Transverse colon (tissue), 4 donors: Measurements from ENCODE around the gene CMTM2. TPM values are rescaled to one million over a fixed set of nuclear protein-coding genes. Genes with fewer than 3 reads are reported as not detected.

ENCODE experiments used
- DNase-seq: peaks from one replicate; pipeline ENCODE4 v3.0.0-alpha.2; 2019
- H3K27ac ChIP-seq, 4 donors: fragments of 200-600 bp; sonication (generic); 2 replicates each; pipeline ENCODE4 v1.5.1; 2016 to 2018; ENCODE audit warnings: inconsistent platforms in 4 of 4
- H3K27me3 ChIP-seq: fragments of 200-600 bp; sonication (generic); 2 replicates; pipeline ENCODE4 v1.5.1; 2017; ENCODE audit warnings: inconsistent platforms
- H3K36me3 ChIP-seq, 4 donors: fragments of 200-600 bp; sonication (generic); 2 replicates each; pipeline ENCODE4 v1.5.1; 2017 to 2019; ENCODE audit warnings: inconsistent platforms in 4 of 4
- H3K4me1 ChIP-seq, 4 donors: fragments of 200-600 bp; sonication (generic); 2 replicates each; pipeline ENCODE4 v1.5.1; 2017 to 2020; ENCODE audit warnings: inconsistent platforms in 4 of 4
- H3K4me3 ChIP-seq, 4 donors: fragments of 200-600 bp; sonication (generic); 1 replicate in 1 of 4; 2 replicates in 3 of 4; pipeline versions ENCODE4 v1.5.1 to v1.6.1; 2017 to 2019; ENCODE audit warnings: inconsistent platforms in 4 of 4
- H3K9me3 ChIP-seq, 2 donors: fragments of 200-600 bp; sonication (generic); 2 replicates each; pipeline ENCODE4 v1.5.1; 2017 to 2019; ENCODE audit warnings: inconsistent platforms in 2 of 2
- CTCF ChIP-seq, 5 experiments: fragments of 200-600 bp in 3 of 5; fragments of 450-650 bp in 2 of 5; sonication (generic) in 3 of 5; IDR thresholded peaks; 1 replicate in 2 of 5; 2 replicates in 3 of 5; pipeline ENCODE4 v1.5.1; 2016 to 2017; ENCODE audit warnings: antibody characterized with exemption in 5 of 5, inconsistent platforms in 3 of 5, mild to moderate bottlenecking in 2 of 5, moderate library complexity in 1 of 5
- EP300 ChIP-seq: sonication (generic); formaldehyde crosslinking; IDR thresholded peaks from one replicate; pipeline ENCODE4 v1.6.1; 2017; ENCODE audit warnings: antibody characterized with exemption, low read depth
- POLR2A ChIP-seq: fragments of 450-650 bp; IDR thresholded peaks from one replicate; pipeline ENCODE4 v1.6.1; 2016; ENCODE audit warnings: antibody characterized with exemption, mild to moderate bottlenecking, moderate library complexity
- POLR2AphosphoS5 ChIP-seq, 3 donors: sonication (generic); formaldehyde crosslinking; IDR thresholded peaks; one replicate each; pipeline ENCODE4 v1.6.1; 2016; ENCODE audit warnings: antibody characterized with exemption in 3 of 3
- WGBS, 2 donors: methylation state at CpG; one replicate each; pipeline ENCODE4 v1.1.5; 2018; ENCODE audit warnings: low coverage in 1 of 2; 5-methylcytosine and 5-hydroxymethylcytosine counted together
- in situ Hi-C, 4 donors: fragments of 200-750 bp; cut with MboI; loops; one replicate each; pipeline versions ENCODE4 v1.15.0 to v1.15.1; 2017; ENCODE audit warnings: low sequenced_read_pairs in 3 of 4, low pct_ligation_motif_present in 1 of 4, low pct_unique_long_range_greater_than_20kb in 1 of 4
- intact Hi-C: fragments of 100-400 bp; cut with DNase I; formaldehyde crosslinking; loops from one replicate; pipeline ENCODE4 v1.15.1; 2023; ENCODE audit warnings: low total_unique reads
- total RNA-seq, 4 donors: library from RNA; depleted of rRNA; stranded (reverse); fragments of >200 nt; gene quantifications; one replicate each; pipeline ENCODE4 v1.1.0, GENCODE V29; 2016

Gene CMTM2
- total RNA-seq, 4 donors from 2014 or later, result 0.48 TPM; not detected in 3

DNA sequence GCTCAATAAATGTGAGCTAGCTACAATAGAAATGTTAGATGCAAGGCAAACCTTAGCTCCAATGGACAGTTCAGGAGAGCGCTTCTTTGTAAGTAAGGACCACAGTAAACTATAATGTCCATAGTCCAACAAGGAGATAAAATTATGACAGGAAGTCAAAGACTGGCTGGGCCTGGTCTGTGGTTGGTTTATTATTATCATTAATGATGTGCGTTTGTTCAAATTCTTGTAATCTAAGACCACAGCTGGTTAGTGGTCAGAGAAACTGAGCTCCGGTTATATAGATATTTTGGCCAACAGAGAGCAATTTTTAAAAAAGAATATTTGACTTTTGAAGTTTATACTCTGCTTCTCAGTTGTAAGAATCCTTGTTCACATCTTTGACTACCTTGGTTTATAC lies 4.7 kb upstream of the CMTM2 start:
- no peak for DNase-seq

DNA sequence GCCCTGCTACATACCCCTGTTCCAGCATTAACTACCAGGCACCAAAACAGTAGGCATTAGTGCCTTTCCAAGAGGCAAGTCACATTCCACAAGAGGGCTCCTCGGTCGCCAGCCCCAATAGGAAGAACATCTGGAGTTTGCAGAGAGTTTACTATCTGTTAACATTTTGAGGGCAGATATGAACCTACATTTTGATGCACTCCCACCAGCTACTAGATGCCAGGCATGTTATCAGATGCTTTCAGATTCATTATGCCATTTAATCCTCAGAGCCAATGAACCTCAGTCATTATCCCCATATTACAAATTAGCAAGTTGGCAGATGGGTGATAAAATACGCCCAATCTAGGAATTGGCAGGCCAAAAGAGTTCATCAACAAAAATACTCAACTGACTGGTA lies 4.2 kb upstream of the CMTM2 start:
- DNase-seq, result no peak
- no peaks in the 10 kb centered on the region for H3K36me3 ChIP-seq
- H3K9me3 ChIP-seq, result no peaks in the 10 kb centered on the region
- no peak overlapping the region for H3K4me3 ChIP-seq
- WGBS, 2 donors, result 92% methylated on average over 3 of the region's 3 CpGs; no CpG with 5 or more reads in 1 of the 2 donors
- peaks cover 30% of the 10 kb centered on the region for H3K27me3 ChIP-seq
- H3K27ac ChIP-seq, result no peak overlapping the region
- TF ChIP-seq POLR2A (no peak), CTCF (IDR thresholded peaks at IDR 0.05) (no peak), POLR2AphosphoS5 (IDR thresholded peaks at IDR 0.05) (no peak), EP300 (no peak)
- H3K4me1 ChIP-seq, result peaks cover 0 to 15% (median 11%) of the 10 kb centered on the region in 4 donors
- intact Hi-C loops, result no loop called here
- in situ Hi-C loops, result loop anchor here in 3 of 4 donors (25.0 kb wide), 2 partner anchors 88 to 163 kb away; no protein-coding TSS in a partner anchor

More for the DNA sequence above, 4.7 kb upstream of the CMTM2 start:
- in situ Hi-C loops, result no loop called here
- Histone ChIP-seq H3K36me3 (no peaks in the 10 kb centered on the region), H3K9me3 (no peaks in the 10 kb centered on the region), H3K27me3 (peaks cover 25% of the 10 kb centered on the region), H3K4me1 (peaks cover 0 to 20% (median 14%) of the 10 kb centered on the region in 4 donors), H3K4me3 (no peak overlapping the region), H3K27ac (no peak overlapping the region)
- no peak for TF ChIP-seq POLR2A
- TF ChIP-seq POLR2AphosphoS5 (IDR thresholded peaks at IDR 0.05), result no peak
- TF ChIP-seq CTCF (IDR thresholded peaks at IDR 0.05), result no peak
- TF ChIP-seq EP300, result no peak
- intact Hi-C loops, result no loop called here
- WGBS, 2 donors, result 84 to 94% methylated on average over 3 of the region's 3 CpGs

DNA sequence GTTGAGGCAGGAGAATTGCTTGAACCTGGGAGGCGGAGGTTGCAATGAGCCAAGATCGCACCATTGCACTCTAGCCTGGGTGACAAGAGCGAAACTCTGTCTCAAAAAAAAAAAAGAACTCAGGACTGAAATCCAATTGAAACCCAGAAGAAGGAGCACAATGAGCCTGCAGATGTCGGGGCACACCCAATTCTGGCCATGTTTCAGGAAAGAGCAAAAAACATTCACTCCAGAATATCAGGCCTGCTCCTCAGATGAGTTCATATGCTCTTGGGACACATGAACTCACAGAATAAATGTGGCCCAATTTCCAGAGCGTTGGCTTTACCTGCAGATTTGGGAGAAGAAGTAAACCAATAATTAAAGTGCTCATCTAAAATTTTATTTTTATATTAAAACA lies 3.0 kb upstream of the CMTM2 start:
- H3K4me1 ChIP-seq, result peaks cover 0 to 13% (median 11%) of the 10 kb centered on the region in 4 donors
- 80 to 95% methylated on average over 1 to 5 of the region's 5 CpGs for WGBS, 2 donors
- intact Hi-C loops (no loop called here), in situ Hi-C loops (loop anchor here in 3 of 4 donors (25.0 kb wide), 2 partner anchors 89 to 164 kb away; no protein-coding TSS in a partner anchor)
- TF ChIP-seq POLR2A, result no peak
- no peak for TF ChIP-seq EP300
- no peak for TF ChIP-seq POLR2AphosphoS5 (IDR thresholded peaks at IDR 0.05)
- no peak for TF ChIP-seq CTCF (IDR thresholded peaks at IDR 0.05)
- H3K4me3 ChIP-seq, result no peak overlapping the region
- DNase-seq, result no peak
- no peaks in the 10 kb centered on the region for H3K9me3 ChIP-seq
- H3K36me3 ChIP-seq, result no peaks in the 10 kb centered on the region
- H3K27me3 ChIP-seq, result peaks cover 30% of the 10 kb centered on the region
- H3K27ac ChIP-seq, result no peak overlapping the region

DNA sequence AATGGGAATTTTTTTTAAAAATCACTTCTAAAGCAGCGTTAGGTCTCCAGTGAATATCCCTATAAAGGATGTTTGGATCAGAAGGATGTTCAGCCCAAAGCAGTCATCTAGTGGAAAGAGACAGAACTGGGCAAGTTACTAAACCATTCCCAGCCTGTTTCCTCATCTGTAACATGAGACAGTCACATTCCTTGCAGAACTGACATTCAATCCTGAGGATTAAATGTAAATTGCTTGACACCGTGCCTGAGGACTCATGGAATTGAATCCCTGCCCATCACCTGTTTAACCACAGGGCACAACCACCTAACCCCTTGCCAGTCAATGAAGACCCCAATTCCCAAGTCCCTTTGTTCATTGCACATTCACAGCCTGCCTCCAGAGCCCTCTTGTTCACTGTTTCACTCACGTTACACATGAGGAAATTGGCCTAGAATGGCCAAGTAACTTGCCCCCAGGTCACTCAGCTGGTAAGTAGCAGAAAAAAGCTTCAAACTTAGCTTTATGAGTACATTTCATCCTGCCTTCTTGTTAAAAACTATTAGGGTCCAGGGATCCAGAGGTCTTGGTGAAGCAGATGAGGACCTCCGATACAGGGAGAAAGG lies 1.4 kb downstream of the CMTM2 start:
- in situ Hi-C loops, result loop anchor here (10.0 to 25.0 kb wide), 4 partner anchors 93 to 176 kb away; no protein-coding TSS in a partner anchor
- peaks cover 0 to 16% (median 11%) of the 10 kb centered on the region in 4 donors for H3K4me1 ChIP-seq
- TF ChIP-seq POLR2AphosphoS5 (IDR thresholded peaks at IDR 0.05), result no peak
- no peak for TF ChIP-seq CTCF (IDR thresholded peaks at IDR 0.05)
- TF ChIP-seq POLR2A, result no peak
- TF ChIP-seq EP300, result no peak
- H3K27ac ChIP-seq, result no peak overlapping the region
- WGBS, 2 donors, result 93% methylated on average over 2 to 4 of the region's 4 CpGs
- no peaks in the 10 kb centered on the region for H3K36me3 ChIP-seq
- H3K4me3 ChIP-seq, result no peak overlapping the region
- H3K9me3 ChIP-seq, result no peaks in the 10 kb centered on the region
- DNase-seq, result no peak
- intact Hi-C loops, result no loop called here
- H3K27me3 ChIP-seq, result peaks cover 30% of the 10 kb centered on the region
